Ishikawa (cell line): ENCODE measurements around the gene DGKG.

Source experiments
- CEBPB ChIP-seq: IDR thresholded peaks from 2 replicates; pipeline ENCODE4 v1.6.1; 2012
- TAF1 ChIP-seq: IDR thresholded peaks from 2 replicates; pipeline ENCODE4 v1.6.1; 2012; ENCODE audit warnings: low read depth, mild to moderate bottlenecking
- TEAD4 ChIP-seq: IDR thresholded peaks from 2 replicates; pipeline ENCODE4 v1.6.1; 2012
- TF ChIP-seq, protein P1 (sequence below): IDR thresholded peaks from 2 replicates; pipeline ENCODE4 v1.6.1; 2012; ENCODE audit warnings: low read depth, mild to moderate bottlenecking

DNA sequence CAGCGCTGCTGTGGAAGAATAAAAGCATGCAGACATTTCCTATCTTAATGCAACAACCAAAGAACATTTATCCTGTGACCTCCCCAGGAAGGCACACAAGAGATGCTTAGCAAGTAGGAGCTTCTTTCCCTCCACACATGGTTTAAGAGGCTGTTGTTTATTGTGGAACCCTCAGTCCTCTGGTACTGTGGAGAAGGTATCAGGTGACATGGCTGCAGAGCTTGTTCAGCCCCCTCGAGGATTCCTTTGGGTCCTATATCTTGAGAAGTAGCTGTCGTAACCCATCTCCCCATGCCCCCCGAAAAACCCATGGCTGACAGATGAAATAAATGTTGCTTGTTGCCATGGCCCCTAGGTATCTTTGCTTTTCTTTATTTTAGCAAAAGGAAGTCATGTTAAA lies 232.8 kb downstream of the DGKG start:
- TF ChIP-seq, protein P1, sequence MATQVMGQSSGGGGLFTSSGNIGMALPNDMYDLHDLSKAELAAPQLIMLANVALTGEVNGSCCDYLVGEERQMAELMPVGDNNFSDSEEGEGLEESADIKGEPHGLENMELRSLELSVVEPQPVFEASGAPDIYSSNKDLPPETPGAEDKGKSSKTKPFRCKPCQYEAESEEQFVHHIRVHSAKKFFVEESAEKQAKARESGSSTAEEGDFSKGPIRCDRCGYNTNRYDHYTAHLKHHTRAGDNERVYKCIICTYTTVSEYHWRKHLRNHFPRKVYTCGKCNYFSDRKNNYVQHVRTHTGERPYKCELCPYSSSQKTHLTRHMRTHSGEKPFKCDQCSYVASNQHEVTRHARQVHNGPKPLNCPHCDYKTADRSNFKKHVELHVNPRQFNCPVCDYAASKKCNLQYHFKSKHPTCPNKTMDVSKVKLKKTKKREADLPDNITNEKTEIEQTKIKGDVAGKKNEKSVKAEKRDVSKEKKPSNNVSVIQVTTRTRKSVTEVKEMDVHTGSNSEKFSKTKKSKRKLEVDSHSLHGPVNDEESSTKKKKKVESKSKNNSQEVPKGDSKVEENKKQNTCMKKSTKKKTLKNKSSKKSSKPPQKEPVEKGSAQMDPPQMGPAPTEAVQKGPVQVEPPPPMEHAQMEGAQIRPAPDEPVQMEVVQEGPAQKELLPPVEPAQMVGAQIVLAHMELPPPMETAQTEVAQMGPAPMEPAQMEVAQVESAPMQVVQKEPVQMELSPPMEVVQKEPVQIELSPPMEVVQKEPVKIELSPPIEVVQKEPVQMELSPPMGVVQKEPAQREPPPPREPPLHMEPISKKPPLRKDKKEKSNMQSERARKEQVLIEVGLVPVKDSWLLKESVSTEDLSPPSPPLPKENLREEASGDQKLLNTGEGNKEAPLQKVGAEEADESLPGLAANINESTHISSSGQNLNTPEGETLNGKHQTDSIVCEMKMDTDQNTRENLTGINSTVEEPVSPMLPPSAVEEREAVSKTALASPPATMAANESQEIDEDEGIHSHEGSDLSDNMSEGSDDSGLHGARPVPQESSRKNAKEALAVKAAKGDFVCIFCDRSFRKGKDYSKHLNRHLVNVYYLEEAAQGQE, result no peak
- TF ChIP-seq TAF1 (no peak), TEAD4 (no peak), CEBPB (no peak)
